Measurements from ENCODE around the gene HEBP2.

GRCh38 chr6:138416206-138416605, 12.2 kb downstream of the HEBP2 start:
- no peak for TF ChIP-seq CTCF (IDR thresholded peaks at IDR 0.05)
- no peak for TF ChIP-seq POLR2A (IDR thresholded peaks at IDR 0.05)

Measured in lower leg skin (tissue), 3 donors.